Measurements from ENCODE around the gene DPH1.

The DPH1 gene

GRCh38 chr17:2020721-2021120 lies 9.2 kb upstream of the DPH1 start:
- no peak overlapping the region for H3K27ac ChIP-seq (ENCODE audit: low read depth, low read length)
- H3K27me3 ChIP-seq (ENCODE audit: control insufficient read depth, low read length) = peaks cover 72% of the 10 kb centered on the region

GRCh38 chr17:2022647-2023240 lies 7.2 kb upstream of the DPH1 start:
- H3K27ac ChIP-seq (ENCODE audit: low read depth, low read length) = no peak overlapping the region

More at GRCh38 chr17:2020721-2021120, 9.2 kb upstream of the DPH1 start:
- no peaks in the 10 kb centered on the region; the same call in 1 of the 2 replicates for H4K20me1 ChIP-seq (ENCODE audit: control insufficient read depth, insufficient read depth, low read depth, low read length)
- H3K9me3 ChIP-seq (ENCODE audit: control insufficient read depth, insufficient read depth, low read length) = no peaks in the 10 kb centered on the region
- no peaks in the 10 kb centered on the region for H3K79me2 ChIP-seq (ENCODE audit: control insufficient read depth, low read length)
- no peaks in the 10 kb centered on the region for H3F3A ChIP-seq (ENCODE audit: control insufficient read depth, insufficient read depth)
- TF ChIP-seq CTCF (IDR thresholded peaks at IDR 0.05; ENCODE audit: low read depth, low read length, poor library complexity, severe bottlenecking) (no peak), EZH2phosphoT487 (IDR thresholded peaks at IDR 0.05; ENCODE audit: borderline replicate concordance, low read length) (no peak)
- H3K4me1 ChIP-seq (ENCODE audit: control insufficient read depth, low read length) = peaks cover 14% of the 10 kb centered on the region
- H3K4me2 ChIP-seq (ENCODE audit: low read length) = no peak overlapping the region
- no peak overlapping the region for H3K4me3 ChIP-seq (ENCODE audit: low read length)
- H3K36me3 ChIP-seq (ENCODE audit: control insufficient read depth, low read length) = no peaks in the 10 kb centered on the region
- no peaks in the 10 kb centered on the region for H3K9me2 ChIP-seq (replicated peaks; ENCODE audit: control insufficient read depth, low read length)

GRCh38 chr17:2023256-2023655 lies 6.7 kb upstream of the DPH1 start:
- Histone ChIP-seq H3K27ac (ENCODE audit: low read depth, low read length) (no peak overlapping the region), H4K20me1 (ENCODE audit: control insufficient read depth, insufficient read depth, low read depth, low read length) (no peaks in the 10 kb centered on the region; the same call in 1 of the 2 replicates), H3K27me3 (ENCODE audit: control insufficient read depth, low read length) (peaks cover 77% of the 10 kb centered on the region), H3F3A (ENCODE audit: control insufficient read depth, insufficient read depth) (no peaks in the 10 kb centered on the region), H3K4me2 (ENCODE audit: low read length) (no peak overlapping the region), H3K9me3 (ENCODE audit: control insufficient read depth, insufficient read depth, low read length) (no peaks in the 10 kb centered on the region), H3K9me2 (replicated peaks; ENCODE audit: control insufficient read depth, low read length) (no peaks in the 10 kb centered on the region), H3K4me3 (ENCODE audit: low read length) (no peak overlapping the region), H3K79me2 (ENCODE audit: control insufficient read depth, low read length) (no peaks in the 10 kb centered on the region), H3K36me3 (ENCODE audit: control insufficient read depth, low read length) (no peaks in the 10 kb centered on the region), H3K4me1 (ENCODE audit: control insufficient read depth, low read length) (peaks cover 10% of the 10 kb centered on the region; the same call in 1 of the 2 replicates)
- TF ChIP-seq CTCF (IDR thresholded peaks at IDR 0.05; ENCODE audit: low read depth, low read length, poor library complexity, severe bottlenecking) (no peak), EZH2phosphoT487 (IDR thresholded peaks at IDR 0.05; ENCODE audit: borderline replicate concordance, low read length) (no peak)

More at GRCh38 chr17:2022647-2023240, 7.2 kb upstream of the DPH1 start:
- Histone ChIP-seq H3K4me3 (ENCODE audit: low read length) (no peak overlapping the region), H4K20me1 (ENCODE audit: control insufficient read depth, insufficient read depth, low read depth, low read length) (no peaks in the 10 kb centered on the region; the same call in 1 of the 2 replicates), H3K9me2 (replicated peaks; ENCODE audit: control insufficient read depth, low read length) (no peaks in the 10 kb centered on the region), H3K9me3 (ENCODE audit: control insufficient read depth, insufficient read depth, low read length) (no peaks in the 10 kb centered on the region), H3K36me3 (ENCODE audit: control insufficient read depth, low read length) (no peaks in the 10 kb centered on the region), H3K79me2 (ENCODE audit: control insufficient read depth, low read length) (no peaks in the 10 kb centered on the region), H3K27me3 (ENCODE audit: control insufficient read depth, low read length) (peaks cover 79% of the 10 kb centered on the region), H3K4me1 (ENCODE audit: control insufficient read depth, low read length) (peaks cover 10% of the 10 kb centered on the region), H3K4me2 (ENCODE audit: low read length) (no peak overlapping the region), H3F3A (ENCODE audit: control insufficient read depth, insufficient read depth) (no peaks in the 10 kb centered on the region)
- TF ChIP-seq CTCF (IDR thresholded peaks at IDR 0.05; ENCODE audit: low read depth, low read length, poor library complexity, severe bottlenecking) (no peak), EZH2phosphoT487 (IDR thresholded peaks at IDR 0.05; ENCODE audit: borderline replicate concordance, low read length) (no peak)

Data from DOHH2 (cell line).